GM12878 (cell line): Measurements from ENCODE around the gene DYRK1B. TPM values are rescaled to one million over a fixed set of nuclear protein-coding genes. Genes with fewer than 3 reads are reported as not detected.

ENCODE experiments used
- ATAC-seq: fragments of 200-7000 bp; cut with Tn5 transposase; 3 replicates; pipeline ENCODE4 v1.9.1; 2020; ENCODE audit warnings: mild to moderate bottlenecking, moderate library complexity
- BruUV-seq: library from RNA; stranded (reverse); fragments of 400-500 nt; replicated peaks from 2 replicates; lab custom pipeline; 2021; lab: Mats Ljungman, UMichigan
- CTCF ChIA-PET: fragments of 300-600 bp; sonication (Branson Sonifier 250); formaldehyde crosslinking; extraction: SDS; loops from one replicate; lab custom pipeline; 2021; ENCODE audit warnings: inconsistent platforms; lab: Yijun Ruan, JAX
- POLR2A ChIA-PET: fragments of 350-600 bp; formaldehyde crosslinking; extraction: SDS; loops from one replicate; lab custom pipeline; 2021; ENCODE audit warnings: inconsistent platforms; lab: Charles Lee
- RAD21 ChIA-PET: fragments of 300-600 bp; sonication (Branson Sonifier 250); formaldehyde crosslinking; loops from one replicate; lab custom pipeline; 2023; ENCODE audit warnings: antibody characterized with exemption; ENCODE audit not compliant: unreplicated experiment; lab: Charles Lee
- SMC1A ChIA-PET: fragments of 300-600 bp; sonication (Branson Sonifier 250); formaldehyde crosslinking; loops from one replicate; lab custom pipeline; 2023; ENCODE audit not compliant: unreplicated experiment, uncharacterized antibody; lab: Charles Lee
- DNase-seq: peaks from one replicate; pipeline ENCODE4 v3.0.0-alpha.2; 2011; ENCODE audit warnings: low read depth, low spot score
- FAIRE-seq: peaks from 3 replicates; lab custom pipeline; 2011; peaks lifted over from hg19 to GRCh38; lab: Jason Lieb, UNC
- H2AFZ ChIP-seq: 2 replicates; pipeline ENCODE4 v1.6.0; 2011; ENCODE audit warnings: low read depth, low read length, control low read depth; ENCODE audit not compliant: control insufficient read depth
- H3K27ac ChIP-seq: 2 replicates; pipeline ENCODE4 v1.5.1; 2011; ENCODE audit warnings: control low read depth; ENCODE audit not compliant: control insufficient read depth, insufficient read depth
- H3K27me3 ChIP-seq, 2 experiments: replicated peaks in 1 of 2; 2 replicates each; pipeline versions ENCODE4 v1.6.0 to v1.6.1; 2011; ENCODE audit warnings: low read length in 1 of 2; ENCODE audit not compliant: control insufficient read depth in 2 of 2, insufficient read depth in 2 of 2
- H3K36me3 ChIP-seq, 2 experiments: 2 replicates each; pipeline ENCODE4 v1.5.1; 2011; ENCODE audit warnings: low read length in 1 of 2; ENCODE audit not compliant: control insufficient read depth in 2 of 2, insufficient read depth in 2 of 2
- H3K4me1 ChIP-seq: 2 replicates; pipeline ENCODE4 v1.6.1; 2011; ENCODE audit warnings: mild to moderate bottlenecking, low read length, moderate library complexity, mixed read lengths; ENCODE audit not compliant: control insufficient read depth, insufficient read depth
- H3K4me2 ChIP-seq: 2 replicates; pipeline ENCODE4 v1.6.0; 2011; ENCODE audit warnings: control low read depth; ENCODE audit not compliant: control insufficient read depth, insufficient read depth
- H3K4me3 ChIP-seq: fragments of 200-600 bp; sonication (generic); 2 replicates; pipeline ENCODE4 v1.5.1; 2016
- H3K79me2 ChIP-seq: 2 replicates; pipeline ENCODE4 v1.6.0; 2011; ENCODE audit warnings: low read length; ENCODE audit not compliant: control insufficient read depth, insufficient read depth
- H3K9ac ChIP-seq: 2 replicates; pipeline ENCODE4 v1.8.0; 2011; ENCODE audit warnings: low read length, control low read depth, mixed read lengths; ENCODE audit not compliant: control insufficient read depth, insufficient read depth
- H3K9me3 ChIP-seq: replicated peaks from 3 replicates; pipeline ENCODE4 v1.5.1; 2011; ENCODE audit warnings: mild to moderate bottlenecking, low read length; ENCODE audit not compliant: control insufficient read depth, insufficient read depth
- H4K20me1 ChIP-seq: 2 replicates; pipeline ENCODE4 v1.6.0; 2011; ENCODE audit not compliant: control insufficient read depth, insufficient read depth
- ASH2L ChIP-seq: fragments of 300-600, 200-600 bp; sonication (generic); IDR thresholded peaks from 2 replicates; pipeline ENCODE4 v1.6.1; 2017; ENCODE audit warnings: low read depth, mild to moderate bottlenecking, borderline replicate concordance
- BCL3 ChIP-seq: IDR thresholded peaks from 2 replicates; pipeline ENCODE4 v1.6.1; 2011; ENCODE audit warnings: borderline replicate concordance, low read depth, mild to moderate bottlenecking, moderate library complexity, low read length; ENCODE audit not compliant: insufficient read depth, poor library complexity, severe bottlenecking
- CBX5 ChIP-seq: sonication (generic); IDR thresholded peaks from 2 replicates; pipeline ENCODE4 v1.6.1; 2016; ENCODE audit warnings: low read depth, moderate library complexity, mild to moderate bottlenecking, inconsistent platforms
- CEBPB ChIP-seq, 2 experiments: fragments of 150-350 bp in 1 of 2; IDR thresholded peaks; 2 replicates each; pipeline ENCODE4 v1.6.1; 2012 to 2014; ENCODE audit warnings: low read depth in 2 of 2, low read length in 2 of 2, borderline replicate concordance in 1 of 2, inconsistent platforms in 1 of 2
- CHD1 ChIP-seq: IDR thresholded peaks from 2 replicates; pipeline ENCODE4 v1.6.1; 2012; ENCODE audit warnings: low read depth, low read length, improper control_type of control experiment
- EGR1 ChIP-seq, 2 experiments: IDR thresholded peaks; 1 replicate in 1 of 2; 2 replicates in 1 of 2; pipeline ENCODE4 v1.6.1; 2011 to 2012; ENCODE audit warnings: low read depth in 2 of 2, low read length in 2 of 2, borderline replicate concordance in 1 of 2, mild to moderate bottlenecking in 1 of 2, moderate library complexity in 1 of 2
- HSF1 ChIP-seq: fragments of 150-350 bp; IDR thresholded peaks from 2 replicates; pipeline ENCODE4 v1.6.1; 2014; ENCODE audit warnings: mild to moderate bottlenecking, low read depth, low read length
- IRF5 ChIP-seq: fragments of 450-650 bp; IDR thresholded peaks from 2 replicates; pipeline ENCODE4 v1.6.1; 2017; ENCODE audit warnings: borderline replicate concordance
- NFYA ChIP-seq: IDR thresholded peaks from 2 replicates; pipeline ENCODE4 v1.6.1; 2011; ENCODE audit warnings: low read depth, mild to moderate bottlenecking, low read length, improper control_type of control experiment, borderline replicate concordance
- NR2C1 ChIP-seq: fragments of 450-650 bp; IDR thresholded peaks from 2 replicates; pipeline ENCODE4 v1.6.1; 2017; ENCODE audit warnings: antibody characterized with exemption, mild to moderate bottlenecking, moderate library complexity
- NR2F1 ChIP-seq: fragments of 450-650 bp; conservative IDR thresholded peaks from 2 replicates; pipeline ENCODE4 v1.6.1; 2017; ENCODE audit warnings: mild to moderate bottlenecking
- RUNX3 ChIP-seq: IDR thresholded peaks from 2 replicates; pipeline ENCODE4 v1.6.1; 2012; ENCODE audit warnings: low read length, inconsistent platforms
- SPI1 ChIP-seq: IDR thresholded peaks from 2 replicates; pipeline ENCODE4 v1.6.1; 2011; ENCODE audit warnings: low read depth, mild to moderate bottlenecking, low read length, moderate library complexity, borderline replicate concordance; ENCODE audit not compliant: insufficient read depth
- TCF3 ChIP-seq: IDR thresholded peaks from 2 replicates; pipeline ENCODE4 v1.6.1; 2012; ENCODE audit warnings: low read depth, mild to moderate bottlenecking, low read length, borderline replicate concordance; ENCODE audit not compliant: insufficient read depth
- ZBTB11 ChIP-seq: fragments of 450-650 bp; formaldehyde crosslinking; IDR thresholded peaks from 2 replicates; pipeline ENCODE4 v1.5.0; 2022; ENCODE audit warnings: mild to moderate bottlenecking, missing genetic modification characterization
- WGBS: methylation state at CpG from one replicate; pipeline ENCODE4 v1.1.6; 2016; ENCODE audit warnings: low lambda C conversion rate; ENCODE audit not compliant: insufficient replicate concordance, insufficient coverage; ENCODE audit errors: missing lambda C conversion rate; 5-methylcytosine and 5-hydroxymethylcytosine counted together
- in situ Hi-C: fragments of 300-500 bp; cut with MboI; formaldehyde crosslinking; loops from 9 replicates; pipeline ENCODE4 v1.14.3; 2018; ENCODE audit warnings: mixed read lengths
- intact Hi-C: fragments of 100-400 bp; cut with micrococcal nuclease; formaldehyde crosslinking; loops from one replicate; pipeline ENCODE4 v1.14.2; 2022; ENCODE audit not compliant: unreplicated experiment
- polyA plus RNA-seq, 11 experiments: library from polyadenylated mRNA; depleted of rRNA in 4 of 11; unstranded in 6 of 11; stranded (reverse) in 5 of 11; fragments of >200 nt; fragmentation: Nextera tagmentation in 4 of 11; fragmentation: Illumina TruSeq in 1 of 11; extraction: Ambion mirVana in 4 of 11; extraction: Trizol in 1 of 11; gene quantifications; 1 replicate in 1 of 11; 2 replicates in 10 of 11; pipeline versions ENCODE4 v1.2.1 to v1.2.3, GENCODE V29; 2011 to 2016; ENCODE audit warnings: inconsistent platforms in 2 of 11, missing spikeins in 2 of 11, low read depth in 1 of 11
- total RNA-seq, 4 experiments: library from RNA; depleted of rRNA in 3 of 4; stranded (reverse); fragments of >200 nt in 3 of 4; fragmentation: Illumina TruSeq in 1 of 4; extraction: Trizol in 1 of 4; gene quantifications; 2 replicates each; pipeline versions ENCODE4 v1.2.1 to v1.2.3, GENCODE V29; 2013 to 2021

DYRK1B gene
- total and polyA plus RNA-seq, 10 of the 15 experiments (the other 5 are each of a cell fraction or from before 2014, with no cell fraction given): 0.07 to 10.2 (median 3.4) TPM; not detected in 1

- TF ChIP-seq ZBTB11 (CRISPR knock-in tag) (no peak), SPI1 (no peak), CBX5 (no peak)
- TF ChIP-seq, all 136 proteins: peak for 0
Measured at GRCh38 chr19:39864118-39864517, 30.2 kb upstream of the DYRK1B start (continued).

GRCh38 chr19:39858541-39858940 lies 24.6 kb upstream of the DYRK1B start:
- Histone ChIP-seq H3K9ac (no peak overlapping the region), H4K20me1 (no peaks in the 10 kb centered on the region), H3K79me2 (no peaks in the 10 kb centered on the region), H3K27ac (no peak overlapping the region), H3K9me3 (no peaks in the 10 kb centered on the region), H3K4me2 (no peak overlapping the region), H3K4me1 (no peaks in the 10 kb centered on the region), H3K27me3 (no peaks in the 10 kb centered on the region), H3K36me3 (no peaks in the 10 kb centered on the region), H2AFZ (no peak overlapping the region), H3K4me3 (no peak overlapping the region)
- intact Hi-C loops (no loop called here), in situ Hi-C loops (no loop called here)
- FAIRE-seq (no peak), ATAC-seq (no peak), DNase-seq (no peak)
- BruUV-seq: no TSS peak
- SMC1A ChIA-PET: no interaction called here
- RAD21 ChIA-PET: no interaction called here
- POLR2A ChIA-PET: no interaction called here
- WGBS: 67% methylated on average over 7 of the region's 11 CpGs
- CTCF ChIA-PET: no interaction called here
- TF ChIP-seq TCF3 (no peak), NFYA (no peak), EGR1 (IDR thresholded peaks at IDR 0.05; ENCODE audit: borderline replicate concordance in 1 of 2, low read depth in 2 of 2, low read length in 2 of 2) (no peak), NR2C1 (no peak), NR2F1 (no peak), CEBPB (IDR thresholded peaks at IDR 0.05; ENCODE audit: borderline replicate concordance in 1 of 2, low read depth in 2 of 2, low read length in 2 of 2) (no peak), IRF5 (no peak), BCL3 (no peak), RUNX3 (no peak), CHD1 (no peak), ASH2L (no peak), HSF1 (no peak)
